HG03469 (cell line): Measurements from ENCODE around the gene MRPS23.

Experiments
- ATAC-seq: cut with Tn5 transposase; IDR thresholded peaks from one replicate; pipeline ENCODE4 v1.9.1; 2021; ENCODE audit warnings: mild to moderate bottlenecking, moderate library complexity, moderate number of reproducible peaks; ENCODE audit not compliant: unreplicated experiment

Gene MRPS23

DNA sequence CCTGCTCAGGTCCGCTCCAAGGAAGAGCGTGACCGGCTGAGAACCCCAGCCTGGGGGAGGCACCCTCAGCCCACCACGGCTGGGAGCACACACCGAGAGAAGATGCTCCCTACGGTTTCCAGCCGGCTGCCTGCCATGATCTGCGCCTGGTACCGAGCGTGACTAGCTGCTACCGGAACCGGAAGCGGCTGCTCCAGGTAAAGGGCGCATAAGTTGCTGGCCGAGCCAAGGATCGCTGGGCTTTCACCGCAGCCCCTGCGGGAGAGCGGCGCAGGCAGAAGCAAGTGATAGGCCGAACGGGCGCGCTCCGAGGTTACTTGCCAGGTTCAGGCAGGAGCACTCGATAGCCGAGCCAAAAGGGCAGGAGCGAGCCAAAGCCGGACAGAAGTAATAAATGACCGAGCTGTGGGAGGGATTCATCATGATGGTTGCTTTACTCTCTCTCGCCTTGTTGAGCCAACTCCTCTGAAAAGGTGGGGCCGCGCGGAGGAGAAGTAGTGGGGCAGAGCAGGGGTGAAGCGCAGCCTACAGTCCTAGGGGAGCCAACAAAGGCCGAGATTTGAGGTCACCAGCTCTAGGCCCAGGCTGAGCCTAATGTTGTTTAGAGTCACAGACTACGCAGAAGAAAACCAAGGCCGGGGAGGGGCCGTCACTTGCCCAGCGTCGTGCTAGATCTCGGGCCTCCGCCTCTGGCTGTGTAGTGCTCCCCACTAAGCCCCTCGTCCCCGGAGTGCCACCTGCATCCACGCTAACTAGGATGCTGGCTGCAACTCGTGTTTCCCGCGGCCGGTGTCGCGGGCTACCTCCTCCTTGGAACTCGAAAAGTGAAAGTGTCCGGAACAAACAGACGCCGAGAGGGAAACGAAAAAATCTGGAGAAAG lies at the start of gene MRPS23:
Gene MRPS23, minus strand, starts transcription at position 171 of the 881 bp plus-strand sequence. Its CDS starts 34 bp downstream, at position 137.
- peak; percentile 83 for ATAC-seq

DNA sequence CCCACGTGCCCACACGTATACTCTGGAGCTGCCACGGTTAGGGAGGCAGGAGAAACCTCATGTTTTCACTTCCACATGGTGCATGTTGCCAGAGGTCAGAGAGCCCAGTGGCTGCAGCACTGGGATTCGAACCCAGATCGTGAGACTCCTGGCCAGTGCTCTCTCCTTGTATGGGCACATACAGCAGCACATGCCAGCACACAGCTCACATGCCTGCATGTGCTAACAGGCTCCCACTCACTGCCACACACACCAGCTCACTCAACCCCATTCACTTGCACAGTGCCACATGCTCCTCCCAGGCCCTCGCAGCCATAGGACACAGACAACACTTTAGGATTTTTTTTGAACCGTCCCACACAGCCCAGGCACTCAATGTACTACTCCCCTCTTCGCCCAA lies 49.5 kb upstream of the MRPS23 start:
- ATAC-seq: no peak

DNA sequence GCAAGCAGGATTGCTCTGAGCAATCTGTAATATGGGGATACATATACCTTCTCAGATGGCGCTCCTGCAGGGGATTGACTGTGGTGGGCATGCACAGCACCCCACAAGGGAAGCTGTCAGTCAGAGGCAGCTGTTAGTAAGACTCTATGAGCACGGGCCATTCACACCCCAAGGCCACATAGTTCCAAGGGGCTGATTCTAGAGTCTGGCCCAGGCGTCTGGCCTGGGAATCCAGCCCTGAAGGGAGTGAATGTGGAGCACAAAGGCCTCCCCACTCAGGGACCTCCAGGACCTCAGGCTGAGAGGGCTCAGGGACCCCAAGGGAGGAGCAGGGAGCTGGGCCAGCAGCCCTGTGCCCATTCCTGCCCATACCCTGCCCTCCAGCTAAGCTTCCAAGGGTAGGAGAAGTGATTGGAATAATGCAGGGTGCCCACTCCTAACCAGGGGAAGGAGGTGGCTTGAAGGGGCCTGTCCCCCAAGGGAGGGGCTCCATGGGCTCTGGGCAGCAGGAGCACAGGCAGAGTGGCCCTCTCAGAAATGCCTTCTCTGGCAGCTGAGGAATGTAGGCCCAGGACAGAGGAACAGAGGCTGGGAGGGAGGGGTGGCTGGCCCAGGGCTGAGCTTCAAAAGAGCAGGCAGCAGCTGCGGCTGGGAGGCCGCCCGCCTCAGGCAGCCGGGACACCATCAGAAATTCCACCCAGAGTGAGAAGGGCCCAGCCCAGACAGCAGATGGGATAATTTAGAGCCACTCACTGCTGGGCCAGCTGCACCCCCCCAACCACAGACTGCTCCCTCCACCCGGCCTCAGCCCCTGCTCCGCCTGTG lies 48.9 kb upstream of the MRPS23 start:
- no peak for ATAC-seq

DNA sequence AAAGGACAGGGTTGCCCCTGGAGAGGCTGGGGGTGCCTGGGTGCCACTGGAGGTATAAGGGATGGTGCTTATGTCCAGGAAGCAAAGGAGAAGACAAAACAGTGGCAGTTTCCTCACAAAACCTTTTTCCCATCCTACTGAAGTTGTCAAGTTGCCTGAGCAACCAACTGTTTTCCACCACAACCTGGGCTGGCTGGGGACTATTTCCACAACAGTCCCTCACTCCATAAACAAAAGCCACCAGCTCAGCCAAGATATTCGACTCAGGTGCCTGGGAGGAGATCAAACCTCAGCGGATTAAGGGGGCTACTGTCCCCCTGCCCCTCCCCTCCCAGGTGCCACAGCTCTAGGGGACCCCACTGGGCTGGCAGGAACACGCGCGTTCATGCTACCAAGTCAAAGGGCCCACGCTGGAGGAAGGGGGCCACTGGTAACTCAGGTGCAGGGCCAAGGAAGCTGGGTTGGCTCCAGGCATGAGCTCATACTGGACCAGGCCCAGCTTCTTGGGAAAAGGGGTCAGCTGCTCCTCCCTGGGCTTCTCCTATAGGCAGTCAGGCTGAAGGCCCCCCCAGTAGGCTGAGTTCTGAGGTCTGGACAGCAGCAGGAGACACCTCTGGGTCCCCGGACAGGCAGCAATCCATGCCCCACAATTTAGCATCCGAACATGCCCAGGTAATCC lies 45.7 kb upstream of the MRPS23 start:
- no peak for ATAC-seq

DNA sequence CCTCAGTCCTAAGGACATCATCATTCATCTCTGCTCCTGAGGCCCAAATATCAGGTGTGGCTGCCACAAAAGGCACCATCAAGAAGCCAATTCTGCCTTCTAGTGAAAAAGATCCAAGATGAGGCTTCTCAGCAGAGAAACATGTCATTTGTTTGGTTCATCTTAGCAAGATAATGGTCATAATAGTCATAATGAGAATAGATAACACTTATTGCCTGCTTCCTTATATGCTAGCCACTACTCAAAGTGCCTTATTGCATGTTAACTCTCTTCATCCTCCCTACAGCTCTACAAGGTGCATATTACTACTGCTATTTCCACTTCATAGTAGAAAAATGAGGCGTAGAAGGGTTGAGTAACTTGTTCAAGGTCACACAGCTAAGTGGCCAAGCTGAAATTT lies 45.0 kb upstream of the MRPS23 start:
- no peak for ATAC-seq

DNA sequence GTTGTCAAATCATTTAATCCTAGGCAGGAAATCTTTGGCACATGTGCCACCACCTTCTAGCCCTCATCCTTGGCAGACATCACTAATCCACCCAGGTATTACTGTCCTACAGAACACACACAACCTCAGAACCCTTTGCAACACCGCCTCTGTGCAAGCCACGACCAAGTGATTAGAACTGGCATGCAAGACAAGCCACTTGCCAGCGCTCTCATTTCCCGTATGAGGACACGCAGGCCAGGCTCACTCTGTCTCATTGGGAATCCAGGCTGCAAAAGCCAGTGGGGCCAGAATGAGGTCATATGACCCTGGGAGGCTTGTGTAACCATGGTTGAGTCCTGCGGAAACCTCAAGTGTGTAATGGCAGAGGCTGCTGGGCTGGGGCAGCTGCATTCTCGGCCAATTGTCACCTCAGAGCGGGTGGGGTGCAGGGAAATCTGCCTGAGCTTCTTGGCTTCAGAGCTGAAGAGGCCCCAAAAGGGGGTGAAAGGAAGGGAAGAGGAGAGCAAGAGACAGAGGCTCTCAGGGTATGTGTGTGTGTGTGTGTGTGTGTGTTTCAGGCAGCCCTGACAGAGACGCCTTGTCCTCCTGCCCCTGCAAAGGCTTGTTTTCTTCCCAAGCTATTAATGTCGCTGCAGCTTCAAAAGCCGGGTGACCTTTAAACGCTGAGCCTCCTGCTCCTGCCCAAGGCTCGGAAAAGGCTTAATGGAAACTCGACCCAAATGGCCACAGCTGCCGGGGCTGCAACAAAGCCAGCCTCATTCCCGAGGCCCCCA lies 43.2 kb upstream of the MRPS23 start:
- no peak for ATAC-seq

DNA sequence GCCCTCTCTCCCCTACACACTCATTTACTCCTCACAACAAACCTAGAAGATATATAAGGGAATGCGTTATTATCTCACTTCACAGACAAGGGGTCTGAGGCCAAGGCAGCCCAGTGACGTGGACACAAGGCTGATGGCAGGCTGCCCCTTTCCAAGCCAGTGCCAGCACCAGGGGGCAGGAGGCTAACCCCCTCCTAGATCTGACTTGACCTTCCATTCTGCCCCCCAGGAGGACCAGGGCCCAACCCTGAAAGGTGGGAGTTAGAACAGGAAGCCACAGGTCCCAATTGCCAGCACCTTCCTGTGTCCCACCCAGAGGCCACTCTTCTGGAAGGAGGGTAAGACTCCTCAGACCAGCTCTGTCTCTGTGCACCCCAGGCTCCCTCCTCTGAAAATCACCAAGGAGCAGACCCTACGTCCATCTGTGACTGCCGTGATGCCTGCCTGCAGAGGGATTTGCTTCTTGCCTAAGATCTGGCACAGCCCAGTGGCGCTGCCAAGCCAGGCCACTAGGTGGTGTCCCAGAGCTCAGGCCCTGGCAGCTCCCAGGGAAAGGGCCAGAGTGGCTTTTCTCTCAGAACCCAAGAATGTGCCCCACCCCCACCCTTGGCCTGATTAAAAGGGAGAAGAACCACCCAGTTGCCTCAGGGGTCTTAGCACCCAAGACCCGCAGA lies 42.4 kb upstream of the MRPS23 start:
- ATAC-seq: no peak

DNA sequence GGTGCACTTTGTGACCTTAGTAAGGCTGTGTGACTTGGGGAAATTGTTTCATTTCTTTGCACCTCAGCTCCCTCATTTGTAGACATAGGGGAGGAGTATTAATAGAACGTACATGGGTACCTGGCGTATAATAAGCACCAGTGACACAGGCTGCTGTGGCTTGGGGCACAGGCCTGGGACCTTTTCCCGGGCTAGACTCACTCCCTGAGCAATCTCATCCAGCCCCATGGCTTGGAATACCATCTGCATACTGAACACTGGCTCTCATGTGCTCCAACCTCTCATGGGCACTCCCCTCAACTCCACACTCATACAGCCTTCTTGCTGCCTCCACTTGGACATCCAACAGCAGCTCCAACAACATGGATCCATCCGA lies 41.0 kb upstream of the MRPS23 start:
- ATAC-seq: no peak

DNA sequence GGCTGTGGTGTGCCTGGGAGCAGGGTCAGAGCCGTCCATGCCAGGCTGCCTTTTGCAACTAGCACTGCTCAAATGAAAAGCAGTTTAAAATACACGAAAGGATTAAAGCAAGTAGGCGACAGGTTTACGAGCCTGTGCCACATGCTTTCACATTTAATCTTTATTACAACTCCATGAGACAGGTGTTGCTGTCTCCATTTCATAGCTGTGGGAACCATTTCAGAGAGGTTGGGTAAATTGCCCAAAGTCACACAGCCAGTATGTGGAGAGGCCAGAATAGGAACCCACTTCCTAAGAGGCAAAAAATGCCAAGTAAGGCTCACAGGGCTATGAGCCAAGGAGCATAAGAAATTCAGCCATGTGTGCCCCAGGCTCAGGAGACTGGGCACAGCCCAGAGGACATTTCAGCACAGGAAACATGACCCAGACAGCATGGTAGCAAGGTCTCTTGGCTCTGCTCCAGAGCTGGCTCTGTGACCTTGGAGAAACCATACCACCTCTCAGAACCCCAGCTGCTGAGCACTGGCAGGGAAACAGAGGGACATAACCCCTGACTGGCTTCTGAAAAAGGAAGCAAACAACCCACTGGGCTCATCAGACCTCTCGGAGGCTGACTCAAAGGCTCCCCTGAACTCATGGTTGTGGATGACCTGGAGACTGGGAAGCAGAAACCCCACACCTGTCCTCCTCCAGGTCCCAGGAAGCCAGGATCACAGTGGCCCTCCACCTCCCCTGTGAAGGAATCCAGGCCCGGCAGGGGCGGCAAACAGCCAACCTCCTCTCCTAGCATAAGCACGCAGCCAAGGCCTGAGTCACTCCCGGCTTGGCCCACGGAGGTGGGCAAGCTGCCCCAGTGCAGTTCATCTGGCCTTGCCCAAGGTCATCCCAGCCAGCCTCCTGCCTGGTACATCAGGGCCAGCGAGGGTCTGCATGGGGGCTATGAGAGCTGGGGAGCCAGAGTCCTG lies 40.3 kb upstream of the MRPS23 start:
- ATAC-seq: no peak

DNA sequence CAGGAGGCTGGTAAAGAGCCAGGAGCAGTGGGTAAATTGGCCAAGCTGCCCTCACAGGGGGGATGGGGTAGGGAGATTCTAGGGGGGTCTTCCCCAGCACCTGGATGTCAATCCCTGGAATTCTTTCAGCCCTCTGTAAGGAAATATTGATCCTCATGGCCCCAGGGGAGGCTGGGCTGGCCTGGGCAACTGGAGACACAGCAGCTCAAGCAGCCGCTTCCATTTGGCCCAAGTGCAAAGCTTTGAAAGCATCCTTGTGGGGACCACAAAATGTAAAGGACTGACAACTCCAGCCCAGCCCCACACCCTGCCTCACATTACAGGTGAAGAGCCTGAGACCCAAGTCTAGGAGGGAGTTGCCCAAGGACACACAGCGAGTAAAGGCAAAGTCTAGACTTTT lies 39.4 kb upstream of the MRPS23 start:
- no peak for ATAC-seq

DNA sequence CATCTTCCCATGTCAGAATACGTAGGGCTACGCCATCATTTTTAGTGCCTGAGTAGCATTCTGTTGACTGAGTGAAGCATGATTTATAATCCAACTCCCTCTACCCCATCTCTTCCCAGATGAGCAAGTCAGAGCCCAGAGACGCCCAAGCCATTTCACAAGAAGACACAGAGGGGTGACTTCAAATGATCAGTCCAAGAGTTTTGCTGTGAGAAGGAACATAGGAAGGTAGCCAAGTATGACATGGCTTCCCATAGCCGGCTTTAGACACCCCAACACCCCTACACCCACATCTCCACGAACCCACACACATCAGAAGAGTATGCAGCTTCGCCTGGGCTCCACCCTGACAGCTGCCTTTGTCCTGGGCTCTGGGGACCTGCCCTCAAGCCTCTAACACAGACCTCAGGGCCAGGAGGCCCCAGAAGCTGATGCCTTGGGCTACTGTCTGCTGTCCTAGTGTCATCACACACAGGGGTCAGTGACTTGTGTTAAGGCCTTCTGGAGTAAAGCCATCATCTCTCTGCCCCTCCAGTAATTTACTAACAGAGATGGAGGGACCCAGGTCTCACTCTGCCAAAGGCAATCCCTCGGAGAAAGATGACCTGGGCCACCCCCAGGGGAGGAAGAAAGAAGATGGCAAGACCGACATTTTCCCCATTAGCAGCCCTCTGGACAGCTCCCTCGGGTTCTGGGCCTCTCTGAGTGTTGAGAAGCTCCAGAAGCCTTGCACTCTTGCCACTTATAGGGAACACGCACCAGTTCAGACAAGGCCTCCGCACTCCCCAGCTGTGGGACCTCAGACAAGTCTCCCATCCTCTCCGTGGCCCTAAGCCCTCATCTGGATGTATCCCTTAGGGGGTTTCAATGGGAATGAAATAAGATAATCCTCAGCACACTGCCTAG lies 38.7 kb upstream of the MRPS23 start:
- no peak for ATAC-seq

DNA sequence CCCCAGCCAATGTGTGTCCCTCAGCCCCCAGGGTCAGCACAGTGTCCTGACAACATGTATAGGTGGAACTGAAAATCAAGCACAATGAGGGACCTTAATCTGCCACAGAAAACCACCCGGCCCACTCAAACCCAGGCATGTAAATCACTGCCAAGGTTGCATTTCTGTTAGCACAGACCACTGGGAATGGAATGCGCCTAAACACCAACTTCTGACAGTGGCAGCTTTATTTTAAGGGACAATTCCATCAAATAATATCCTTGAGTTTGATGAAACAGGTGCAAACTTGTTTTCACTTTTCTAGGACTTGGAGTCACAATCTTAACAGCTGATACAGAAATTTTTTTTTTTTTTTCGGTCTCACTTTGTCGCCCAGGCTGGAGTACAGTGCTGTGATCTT lies 37.3 kb upstream of the MRPS23 start:
- ATAC-seq: no peak

DNA sequence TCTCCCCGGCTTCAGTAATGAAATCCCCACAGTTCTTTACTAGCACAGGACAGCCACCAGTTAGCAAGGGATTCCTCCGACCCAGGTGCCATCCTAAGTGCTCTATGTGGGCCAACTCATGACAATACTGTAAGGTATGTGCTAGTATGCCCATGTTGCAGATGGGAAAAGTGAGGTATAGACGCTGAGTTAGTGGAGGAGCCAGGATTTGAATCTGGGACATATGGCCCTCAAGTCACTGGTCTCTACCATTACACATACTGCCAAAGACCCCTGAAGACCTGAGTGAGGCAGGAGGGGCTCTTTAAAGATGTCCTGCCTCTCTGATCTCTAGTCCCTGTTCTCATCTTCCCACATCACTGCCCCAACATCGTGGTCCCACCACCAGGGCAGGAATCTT lies 36.2 kb upstream of the MRPS23 start:
- no peak for ATAC-seq

DNA sequence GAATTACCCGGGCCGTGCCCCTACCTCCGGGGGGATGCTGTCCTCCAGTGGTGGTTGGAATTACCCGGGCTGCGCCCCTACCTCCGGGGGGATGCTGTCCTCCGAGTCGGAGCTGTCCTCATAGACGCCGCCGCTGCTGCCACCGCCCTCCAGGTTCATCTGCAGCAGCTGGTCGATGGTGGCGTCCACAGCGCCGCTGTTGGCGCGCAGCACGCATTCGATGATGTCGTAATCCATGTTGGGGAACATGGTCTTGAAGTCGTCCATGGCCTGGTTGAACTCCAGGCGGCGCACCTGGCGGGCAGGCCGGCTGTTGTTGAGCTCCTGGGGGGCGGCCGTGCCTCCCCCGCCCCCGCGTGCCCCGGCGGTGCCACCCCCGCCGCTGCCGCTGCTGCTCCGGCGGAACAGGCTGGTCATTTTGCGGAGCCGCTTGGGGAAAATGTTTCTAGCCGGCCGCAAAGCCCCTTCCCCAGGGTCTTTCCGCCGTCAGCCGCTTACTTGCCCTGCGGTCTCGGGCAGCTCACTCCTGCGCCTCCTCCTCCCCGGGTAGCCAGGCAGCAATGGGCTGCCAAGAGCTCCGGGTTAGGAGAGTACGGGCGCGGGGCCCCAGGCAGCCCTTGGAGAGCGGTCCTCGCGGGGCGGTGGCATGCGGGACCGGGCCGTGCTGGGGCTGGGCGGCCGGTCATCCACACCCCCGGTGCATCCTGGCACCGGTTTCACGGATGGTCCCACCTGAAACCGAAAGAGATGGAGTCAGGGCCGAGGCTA lies 35.5 kb upstream of the MRPS23 start:
- no peak for ATAC-seq

DNA sequence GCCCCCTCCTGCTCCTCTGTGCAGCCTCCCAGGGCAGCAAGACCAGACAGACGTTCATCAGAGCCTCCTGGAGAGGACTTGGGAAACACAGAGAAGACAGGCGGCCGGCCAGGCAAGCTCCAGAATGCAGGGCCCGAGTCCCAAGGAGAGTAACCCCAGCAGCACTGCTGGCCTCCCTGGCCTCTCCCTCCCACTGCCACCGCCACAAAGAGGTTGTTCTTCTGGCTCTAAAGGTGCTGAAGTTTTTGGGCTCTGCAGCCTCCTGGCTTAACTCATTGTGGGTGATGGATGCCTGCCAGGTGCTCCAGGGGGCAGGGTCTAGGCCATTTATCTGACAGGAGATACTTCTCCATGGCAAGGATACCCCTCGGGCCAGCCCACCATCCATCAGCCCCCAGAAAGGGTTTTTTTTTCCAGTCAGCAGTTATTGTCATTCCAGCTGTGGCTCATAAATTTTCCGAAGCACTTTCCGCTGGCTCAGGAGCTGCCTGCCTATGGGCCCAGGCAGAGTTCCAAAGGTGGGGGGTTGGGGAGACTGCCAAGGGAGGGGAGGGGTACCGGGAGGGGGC lies 32.0 kb upstream of the MRPS23 start:
- no peak for ATAC-seq

DNA sequence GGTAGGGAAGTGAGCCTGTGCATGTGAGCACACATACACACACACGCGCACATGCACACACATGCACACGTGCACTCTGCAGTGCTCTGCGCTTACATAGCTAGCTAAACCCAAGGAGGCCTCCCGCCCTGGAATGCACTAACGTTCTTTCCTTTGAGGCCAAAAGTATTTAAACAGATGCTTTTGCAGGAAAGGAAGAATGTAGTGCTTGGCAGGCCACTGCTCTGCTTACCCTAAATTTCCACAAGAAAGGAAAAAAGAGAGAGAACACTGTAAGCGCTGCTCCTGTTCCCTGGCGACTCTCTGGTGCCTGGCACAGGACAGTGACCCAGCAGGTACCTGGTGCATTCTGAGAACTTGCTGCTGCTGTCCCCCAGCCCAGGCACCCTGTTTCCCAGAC lies 31.3 kb upstream of the MRPS23 start:
- no peak for ATAC-seq

DNA sequence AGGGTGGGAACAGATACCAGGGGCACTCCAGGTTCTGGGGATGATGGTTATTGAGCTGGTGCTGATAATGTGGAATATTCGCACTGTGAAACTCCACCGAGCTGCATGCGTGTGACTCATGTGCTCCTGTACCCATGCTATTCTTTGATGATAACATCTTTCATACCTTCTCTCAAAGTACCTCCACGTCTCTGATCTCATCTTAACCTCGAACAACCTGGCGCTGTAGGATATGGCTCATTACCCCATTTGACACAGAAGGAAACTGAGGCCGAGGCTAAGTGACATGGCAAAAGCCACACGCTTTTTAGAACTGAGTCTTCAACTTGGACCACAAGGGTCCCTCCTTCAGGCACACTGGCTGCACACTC lies 30.2 kb upstream of the MRPS23 start:
- no peak for ATAC-seq
